PFSK-1 (cell line): ENCODE data around the gene C1S.

Source experiments
- FOXP2 ChIP-seq: optimal IDR thresholded peaks from 2 replicates; pipeline ENCODE3; 2011; ENCODE audit warnings: borderline replicate concordance, control low read depth, inconsistent platforms; ENCODE audit not compliant: insufficient read depth; ENCODE audit errors: extremely low read length, extremely low read depth
- POLR2AphosphoS5 ChIP-seq: IDR thresholded peaks from 2 replicates; pipeline ENCODE4 v1.6.1; 2012; ENCODE audit warnings: low read depth, mild to moderate bottlenecking, control low read depth, low read length, moderate library complexity
- SIN3A ChIP-seq: IDR thresholded peaks from 2 replicates; pipeline ENCODE4 v1.6.1; 2012; ENCODE audit warnings: mild to moderate bottlenecking, low read length, moderate library complexity, borderline replicate concordance; ENCODE audit not compliant: insufficient read depth
- TAF1 ChIP-seq: IDR thresholded peaks from 2 replicates; pipeline ENCODE4 v1.6.1; 2012; ENCODE audit warnings: low read length, control low read depth, borderline replicate concordance; ENCODE audit not compliant: insufficient read depth
- TF ChIP-seq, protein P1 (sequence below), 2 experiments: IDR thresholded peaks; 2 replicates each; pipeline versions ENCODE4 v1.6.1 to v1.8.0; 2011 to 2012; ENCODE audit warnings: low read depth in 2 of 2, low read length in 2 of 2, control low read depth in 1 of 2, inconsistent platforms in 1 of 2, mild to moderate bottlenecking in 1 of 2, moderate library complexity in 1 of 2; ENCODE audit not compliant: insufficient read depth in 1 of 2

Gene C1S

DNA sequence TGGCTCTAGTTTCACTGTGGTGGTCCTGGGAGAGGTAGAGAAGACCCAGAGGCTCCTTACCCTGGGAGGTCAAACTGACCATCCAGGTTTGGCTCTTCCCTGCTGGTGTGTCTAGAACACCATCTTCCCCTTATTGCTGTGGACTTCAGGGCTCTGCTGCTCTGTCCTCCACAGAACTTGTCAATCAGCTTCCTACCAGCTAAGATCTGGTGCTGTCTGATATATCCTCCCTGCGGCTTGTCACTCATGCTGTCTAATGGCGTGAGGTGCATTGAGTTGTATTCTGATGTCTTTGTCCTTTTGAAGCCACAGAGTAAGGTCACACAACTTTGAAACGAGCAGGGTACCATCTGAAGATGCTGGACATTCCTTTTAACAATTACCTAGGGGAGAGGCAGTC is 55.7 kb downstream of the C1S start:
- no peak for TF ChIP-seq SIN3A
- TF ChIP-seq FOXP2: no peak
- TF ChIP-seq TAF1: no peak
- TF ChIP-seq POLR2AphosphoS5: no peak
- TF ChIP-seq, protein P1, sequence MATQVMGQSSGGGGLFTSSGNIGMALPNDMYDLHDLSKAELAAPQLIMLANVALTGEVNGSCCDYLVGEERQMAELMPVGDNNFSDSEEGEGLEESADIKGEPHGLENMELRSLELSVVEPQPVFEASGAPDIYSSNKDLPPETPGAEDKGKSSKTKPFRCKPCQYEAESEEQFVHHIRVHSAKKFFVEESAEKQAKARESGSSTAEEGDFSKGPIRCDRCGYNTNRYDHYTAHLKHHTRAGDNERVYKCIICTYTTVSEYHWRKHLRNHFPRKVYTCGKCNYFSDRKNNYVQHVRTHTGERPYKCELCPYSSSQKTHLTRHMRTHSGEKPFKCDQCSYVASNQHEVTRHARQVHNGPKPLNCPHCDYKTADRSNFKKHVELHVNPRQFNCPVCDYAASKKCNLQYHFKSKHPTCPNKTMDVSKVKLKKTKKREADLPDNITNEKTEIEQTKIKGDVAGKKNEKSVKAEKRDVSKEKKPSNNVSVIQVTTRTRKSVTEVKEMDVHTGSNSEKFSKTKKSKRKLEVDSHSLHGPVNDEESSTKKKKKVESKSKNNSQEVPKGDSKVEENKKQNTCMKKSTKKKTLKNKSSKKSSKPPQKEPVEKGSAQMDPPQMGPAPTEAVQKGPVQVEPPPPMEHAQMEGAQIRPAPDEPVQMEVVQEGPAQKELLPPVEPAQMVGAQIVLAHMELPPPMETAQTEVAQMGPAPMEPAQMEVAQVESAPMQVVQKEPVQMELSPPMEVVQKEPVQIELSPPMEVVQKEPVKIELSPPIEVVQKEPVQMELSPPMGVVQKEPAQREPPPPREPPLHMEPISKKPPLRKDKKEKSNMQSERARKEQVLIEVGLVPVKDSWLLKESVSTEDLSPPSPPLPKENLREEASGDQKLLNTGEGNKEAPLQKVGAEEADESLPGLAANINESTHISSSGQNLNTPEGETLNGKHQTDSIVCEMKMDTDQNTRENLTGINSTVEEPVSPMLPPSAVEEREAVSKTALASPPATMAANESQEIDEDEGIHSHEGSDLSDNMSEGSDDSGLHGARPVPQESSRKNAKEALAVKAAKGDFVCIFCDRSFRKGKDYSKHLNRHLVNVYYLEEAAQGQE (IDR thresholded peaks at IDR 0.05; ENCODE audit: insufficient read depth in 1 of 2, low read depth in 2 of 2, low read length in 2 of 2): no peak

DNA sequence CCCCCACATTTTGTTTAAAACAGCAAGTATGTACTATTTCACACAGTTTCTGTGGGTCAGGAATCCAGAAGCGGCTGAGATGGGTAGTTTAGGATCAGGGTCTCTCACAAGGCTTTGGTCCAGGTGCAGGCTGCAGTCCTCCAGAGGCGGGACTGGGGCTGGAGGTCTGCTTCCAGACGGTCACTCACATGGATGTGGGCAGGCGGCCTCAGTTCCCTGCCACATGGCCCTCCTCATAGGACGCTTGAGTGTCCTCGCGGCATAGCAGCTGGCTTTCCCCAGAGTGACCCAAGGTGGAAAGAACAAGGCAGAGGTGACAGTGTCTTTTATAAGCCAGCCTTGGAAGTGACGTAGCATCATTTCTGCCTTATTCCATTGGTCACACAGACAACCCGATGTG is 56.4 kb downstream of the C1S start:
- TF ChIP-seq TAF1 (no peak), SIN3A (no peak), FOXP2 (no peak), POLR2AphosphoS5 (no peak)
- TF ChIP-seq, protein P1 (IDR thresholded peaks at IDR 0.05; ENCODE audit: insufficient read depth in 1 of 2, low read depth in 2 of 2, low read length in 2 of 2): no peak

DNA sequence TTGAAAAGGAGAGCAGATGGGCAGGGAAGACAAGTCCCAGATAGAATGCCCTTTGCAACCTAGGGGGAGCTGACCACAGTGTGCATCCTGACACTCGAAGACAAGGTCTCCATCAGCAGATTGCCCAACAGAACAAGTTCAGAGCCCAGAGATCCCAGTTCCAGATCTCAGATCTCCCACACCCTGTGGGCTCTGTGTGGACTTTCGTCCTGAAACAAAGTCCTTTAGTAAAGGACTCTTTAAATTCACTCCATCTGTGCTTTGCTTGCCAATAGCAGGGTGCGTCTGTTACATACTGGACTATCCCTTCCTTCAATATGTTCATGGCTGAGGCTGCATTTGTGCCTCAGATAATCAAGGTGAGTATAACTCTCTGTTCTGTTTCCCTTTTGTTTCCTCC is 57.2 kb downstream of the C1S start:
- TF ChIP-seq, protein P1 (IDR thresholded peaks at IDR 0.05; ENCODE audit: insufficient read depth in 1 of 2, low read depth in 2 of 2, low read length in 2 of 2): no peak
- no peak for TF ChIP-seq TAF1
- TF ChIP-seq POLR2AphosphoS5: no peak
- no peak for TF ChIP-seq SIN3A
- no peak for TF ChIP-seq FOXP2

DNA sequence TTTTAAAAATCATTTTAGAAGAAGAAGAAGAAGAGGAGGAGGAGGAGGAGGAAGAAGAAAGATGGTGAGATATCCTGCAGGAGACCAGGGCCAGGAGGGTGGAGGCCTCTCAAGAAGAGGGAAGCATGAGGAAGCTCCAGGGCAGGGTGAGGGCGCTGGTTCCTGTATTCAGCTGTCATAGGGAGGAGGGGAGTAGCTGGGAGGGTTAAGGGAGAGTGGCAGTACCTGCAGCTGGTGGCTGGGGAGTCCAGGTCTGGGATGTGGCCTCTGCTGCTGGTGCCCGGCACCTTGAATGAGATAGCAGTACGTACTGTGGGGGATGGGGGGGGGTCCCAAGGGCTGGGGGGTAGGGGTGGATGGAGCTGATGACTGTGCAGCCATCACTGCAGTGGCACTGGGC is 58.4 kb downstream of the C1S start:
- no peak for TF ChIP-seq POLR2AphosphoS5
- TF ChIP-seq TAF1: no peak
- TF ChIP-seq, protein P1 (IDR thresholded peaks at IDR 0.05; ENCODE audit: insufficient read depth in 1 of 2, low read depth in 2 of 2, low read length in 2 of 2): no peak
- TF ChIP-seq FOXP2: no peak
- TF ChIP-seq SIN3A: no peak

DNA sequence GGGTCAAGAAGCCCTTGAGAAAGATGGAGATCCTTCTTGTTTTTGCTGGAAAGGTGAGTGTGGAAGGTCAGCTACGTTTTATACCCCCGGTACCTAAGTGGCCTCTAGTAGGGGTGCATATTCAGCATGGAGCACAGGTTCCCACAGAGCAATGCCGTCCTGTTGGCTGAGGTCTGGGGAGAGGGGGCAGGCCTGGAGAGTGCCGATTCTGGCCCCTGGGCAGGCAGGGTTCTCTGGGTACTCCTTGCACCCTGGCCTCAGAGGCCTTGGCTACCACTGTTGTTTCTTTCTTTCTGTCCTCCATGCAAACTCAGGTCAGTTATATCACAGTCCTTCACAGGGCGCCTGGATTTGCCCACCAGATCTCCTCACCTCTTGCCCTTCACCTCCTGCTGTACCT is 59.6 kb downstream of the C1S start:
- TF ChIP-seq POLR2AphosphoS5 (no peak), TAF1 (no peak), FOXP2 (no peak), SIN3A (no peak)
- TF ChIP-seq, protein P1 (IDR thresholded peaks at IDR 0.05; ENCODE audit: insufficient read depth in 1 of 2, low read depth in 2 of 2, low read length in 2 of 2): no peak
